Liver (tissue), 9 donors: ENCODE results near the gene FBXO24. TPM values are rescaled to one million over a fixed set of nuclear protein-coding genes. Genes with fewer than 3 reads are reported as not detected.

ENCODE experiments used
- DNase-seq: peaks from one replicate; pipeline ENCODE4 v3.0.0-alpha.2; 2017; ENCODE audit warnings: low spot score
- H3K27ac ChIP-seq, 2 donors: one replicate each; pipeline ENCODE4 v1.7.0; 2013; ENCODE audit warnings: inconsistent platforms in 2 of 2, low read length in 2 of 2, control low read depth in 1 of 2, low read depth in 1 of 2, mild to moderate bottlenecking in 1 of 2
- H3K27me3 ChIP-seq, 4 donors: one replicate each; pipeline versions ENCODE4 v1.6.1 to v1.7.0; 2013; ENCODE audit warnings: low read length in 3 of 4, inconsistent platforms in 1 of 4, mild to moderate bottlenecking in 1 of 4, moderate library complexity in 1 of 4; ENCODE audit not compliant: control insufficient read depth in 4 of 4, insufficient read depth in 4 of 4
- H3K36me3 ChIP-seq, 4 donors: one replicate each; pipeline versions ENCODE4 v1.6.1 to v1.7.0; 2013; ENCODE audit warnings: low read length in 3 of 4, mild to moderate bottlenecking in 3 of 4, low read depth in 1 of 4, moderate library complexity in 1 of 4; ENCODE audit not compliant: control insufficient read depth in 4 of 4, insufficient read depth in 3 of 4
- H3K4me1 ChIP-seq, 4 donors: one replicate each; pipeline versions ENCODE4 v1.6.1 to v1.7.0; 2013; ENCODE audit warnings: low read length in 3 of 4, mild to moderate bottlenecking in 3 of 4, moderate library complexity in 1 of 4; ENCODE audit not compliant: control insufficient read depth in 4 of 4, insufficient read depth in 4 of 4
- H3K4me3 ChIP-seq, 3 donors: one replicate each; pipeline versions ENCODE4 v1.6.1 to v1.7.0; 2013; ENCODE audit warnings: low read length in 3 of 3, control low read depth in 1 of 3, low read depth in 1 of 3, mild to moderate bottlenecking in 1 of 3
- H3K9ac ChIP-seq, 2 donors: one replicate each; pipeline ENCODE4 v1.7.0; 2013; ENCODE audit warnings: low read length in 2 of 2, mild to moderate bottlenecking in 2 of 2, moderate library complexity in 2 of 2, control low read depth in 1 of 2, low read depth in 1 of 2
- H3K9me3 ChIP-seq, 4 donors: one replicate each; pipeline versions ENCODE4 v1.6.1 to v1.7.0; 2013; ENCODE audit warnings: low read length in 3 of 4; ENCODE audit not compliant: control insufficient read depth in 4 of 4
- EGR1 ChIP-seq, 2 donors: IDR thresholded peaks; 2 replicates each; pipeline ENCODE4 v1.6.1; 2016 to 2018; ENCODE audit warnings: antibody characterized with exemption in 2 of 2, low read depth in 2 of 2
- FOXA1 ChIP-seq: IDR thresholded peaks from 2 replicates; pipeline ENCODE4 v1.6.1; 2016; ENCODE audit warnings: antibody characterized with exemption
- FOXA2 ChIP-seq: IDR thresholded peaks from 2 replicates; pipeline ENCODE4 v1.6.1; 2016; ENCODE audit warnings: antibody characterized with exemption
- GABPA ChIP-seq, 2 donors: IDR thresholded peaks in 1 of 2; conservative IDR thresholded peaks in 1 of 2; 2 replicates each; pipeline ENCODE4 v1.6.1; 2016; ENCODE audit warnings: antibody characterized with exemption in 2 of 2, mild to moderate bottlenecking in 1 of 2, moderate library complexity in 1 of 2
- HNF4A ChIP-seq, 2 donors: conservative IDR thresholded peaks; 2 replicates each; pipeline ENCODE4 v1.6.1; 2016; ENCODE audit warnings: antibody characterized with exemption in 2 of 2, mild to moderate bottlenecking in 2 of 2
- HNF4G ChIP-seq: IDR thresholded peaks from 2 replicates; pipeline ENCODE4 v1.6.1; 2016; ENCODE audit warnings: antibody characterized with exemption
- JUND ChIP-seq, 2 donors: IDR thresholded peaks; 2 replicates each; pipeline ENCODE4 v1.6.1; 2016; ENCODE audit warnings: antibody characterized with exemption in 2 of 2
- NR2F2 ChIP-seq: IDR thresholded peaks from 2 replicates; pipeline ENCODE4 v1.6.1; 2016; ENCODE audit warnings: antibody characterized with exemption
- RAD21 ChIP-seq, 2 donors: IDR thresholded peaks; 2 replicates each; pipeline ENCODE4 v1.6.1; 2016; ENCODE audit warnings: antibody characterized with exemption in 2 of 2, mild to moderate bottlenecking in 2 of 2
- RXRA ChIP-seq, 2 donors: IDR thresholded peaks; 2 replicates each; pipeline ENCODE4 v1.6.1; 2017 to 2018; ENCODE audit warnings: antibody characterized with exemption in 2 of 2, mild to moderate bottlenecking in 1 of 2
- SP1 ChIP-seq: IDR thresholded peaks from 2 replicates; pipeline ENCODE4 v1.6.1; 2018; ENCODE audit warnings: antibody characterized with exemption, mild to moderate bottlenecking
- TAF1 ChIP-seq: conservative IDR thresholded peaks from 2 replicates; pipeline ENCODE4 v1.6.1; 2016; ENCODE audit warnings: antibody characterized with exemption, mild to moderate bottlenecking
- YY1 ChIP-seq: IDR thresholded peaks from 2 replicates; pipeline ENCODE4 v1.6.1; 2016; ENCODE audit warnings: antibody characterized with exemption, mild to moderate bottlenecking
- WGBS: extraction: QIAGEN DNeasy Blood & Tissue Kit; methylation state at CpG from one replicate; pipeline ENCODE4 v1.1.7; 2013; 5-methylcytosine and 5-hydroxymethylcytosine counted together
- polyA plus RNA-seq, 2 donors: library from polyadenylated mRNA; stranded (reverse) in 1 of 2; unstranded in 1 of 2; fragments of 200-250 nt in 1 of 2; fragments of >200 nt in 1 of 2; fragmentation: Nextera tagmentation in 1 of 2; extraction: Ambion mirVana in 1 of 2; gene quantifications; one replicate each; pipeline versions ENCODE4 v1.2.1 to v1.2.3, GENCODE V29; 2013 to 2015
- total RNA-seq, 2 donors: library from RNA; depleted of rRNA; stranded (reverse); fragments of >200 nt; gene quantifications; one replicate each; pipeline ENCODE4 v1.2.3, GENCODE V29; 2014
- TF ChIP-seq, protein P1 (sequence below): fragments of 150-350 bp; IDR thresholded peaks from 2 replicates; pipeline ENCODE4 v1.5.1; 2017; ENCODE audit warnings: improper control_type of control experiment, low read depth, low read length; ENCODE audit not compliant: missing input control
- TF ChIP-seq, protein P2 (sequence below): IDR thresholded peaks from 2 replicates; pipeline ENCODE4 v1.6.1; 2016; ENCODE audit warnings: antibody characterized with exemption
- TF ChIP-seq, protein P3 (sequence below): IDR thresholded peaks from 2 replicates; pipeline ENCODE4 v1.6.1; 2016; ENCODE audit warnings: antibody characterized with exemption
- TF ChIP-seq, protein P4 (sequence below): IDR thresholded peaks from 2 replicates; pipeline ENCODE4 v1.6.1; 2016; ENCODE audit warnings: antibody characterized with exemption
- TF ChIP-seq, protein P5 (sequence below): IDR thresholded peaks from 2 replicates; pipeline ENCODE4 v1.6.1; 2016; ENCODE audit warnings: antibody characterized with exemption, mild to moderate bottlenecking
- donor health status: healthy.
- donor health status: healthy.
- donor health status: healthy.
- donor health status: healthy.
- donor health status: healthy.

Gene FBXO24
- total and polyA plus RNA-seq, 4 donors: 0.25 to 1.3 (median 0.50) TPM

DNA sequence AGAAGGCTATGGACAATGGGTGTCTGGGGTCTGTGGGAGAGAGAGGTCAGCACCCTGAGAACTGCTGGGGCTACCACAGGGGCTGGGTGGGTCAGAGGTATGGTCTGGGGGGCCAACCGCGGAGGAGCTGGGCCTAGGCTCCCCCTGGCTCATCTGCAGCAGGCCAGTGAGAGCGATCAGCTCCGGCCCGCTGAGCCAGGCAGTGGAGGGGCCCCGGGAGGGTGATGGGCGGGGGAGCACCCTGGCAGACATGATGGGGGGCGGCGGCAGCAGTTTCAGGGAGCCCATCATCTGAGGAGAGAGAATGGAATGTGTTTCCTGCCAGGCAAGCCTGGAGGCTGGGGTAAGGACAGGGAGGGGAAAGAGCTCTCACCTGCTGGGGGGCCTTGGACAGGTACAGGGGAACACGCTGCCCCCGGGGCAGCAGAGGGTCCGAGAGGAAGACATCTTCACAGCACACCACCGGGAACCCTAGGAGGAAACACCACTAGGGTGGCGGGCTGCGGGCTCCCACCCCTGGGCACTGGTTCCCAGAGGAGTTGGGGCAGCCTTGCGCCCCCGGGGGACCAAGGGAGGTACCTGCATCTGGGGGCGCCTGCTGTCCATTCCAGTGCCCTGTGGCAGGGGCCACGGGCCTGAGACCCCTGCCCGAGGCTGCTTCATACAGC lies 13.7 kb upstream of the FBXO24 start:
- Histone ChIP-seq H3K27ac (no peak overlapping the region), H3K9me3 (no peaks in the 10 kb centered on the region), H3K27me3 (no peaks in the 10 kb centered on the region), H3K9ac (no peak overlapping the region), H3K36me3 (peaks cover under 1 to 14% (median 5%) of the 10 kb centered on the region in 4 donors), H3K4me3 (no peak overlapping the region), H3K4me1 (peaks cover 11 to 49% (median 33%) of the 10 kb centered on the region in 4 donors)
- WGBS: 87% methylated on average over 20 of the region's 20 CpGs
- TF ChIP-seq EGR1 (IDR thresholded peaks at IDR 0.05; ENCODE audit: low read depth in 2 of 2) (no peak), FOXA1 (no peak), HNF4A (conservative IDR thresholded peaks at IDR 0.05) (no peak), RAD21 (IDR thresholded peaks at IDR 0.05) (no peak), RXRA (IDR thresholded peaks at IDR 0.05) (no peak), YY1 (no peak), HNF4G (no peak), FOXA2 (no peak), TAF1 (no peak), GABPA (IDR thresholded peaks at IDR 0.05 in 1 of 2, conservative IDR thresholded peaks at IDR 0.05 in 1 of 2) (no peak), SP1 (no peak), NR2F2 (no peak), JUND (IDR thresholded peaks at IDR 0.05) (no peak)
- TF ChIP-seq, protein P1, sequence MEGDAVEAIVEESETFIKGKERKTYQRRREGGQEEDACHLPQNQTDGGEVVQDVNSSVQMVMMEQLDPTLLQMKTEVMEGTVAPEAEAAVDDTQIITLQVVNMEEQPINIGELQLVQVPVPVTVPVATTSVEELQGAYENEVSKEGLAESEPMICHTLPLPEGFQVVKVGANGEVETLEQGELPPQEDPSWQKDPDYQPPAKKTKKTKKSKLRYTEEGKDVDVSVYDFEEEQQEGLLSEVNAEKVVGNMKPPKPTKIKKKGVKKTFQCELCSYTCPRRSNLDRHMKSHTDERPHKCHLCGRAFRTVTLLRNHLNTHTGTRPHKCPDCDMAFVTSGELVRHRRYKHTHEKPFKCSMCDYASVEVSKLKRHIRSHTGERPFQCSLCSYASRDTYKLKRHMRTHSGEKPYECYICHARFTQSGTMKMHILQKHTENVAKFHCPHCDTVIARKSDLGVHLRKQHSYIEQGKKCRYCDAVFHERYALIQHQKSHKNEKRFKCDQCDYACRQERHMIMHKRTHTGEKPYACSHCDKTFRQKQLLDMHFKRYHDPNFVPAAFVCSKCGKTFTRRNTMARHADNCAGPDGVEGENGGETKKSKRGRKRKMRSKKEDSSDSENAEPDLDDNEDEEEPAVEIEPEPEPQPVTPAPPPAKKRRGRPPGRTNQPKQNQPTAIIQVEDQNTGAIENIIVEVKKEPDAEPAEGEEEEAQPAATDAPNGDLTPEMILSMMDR: no peak
- TF ChIP-seq, protein P2, sequence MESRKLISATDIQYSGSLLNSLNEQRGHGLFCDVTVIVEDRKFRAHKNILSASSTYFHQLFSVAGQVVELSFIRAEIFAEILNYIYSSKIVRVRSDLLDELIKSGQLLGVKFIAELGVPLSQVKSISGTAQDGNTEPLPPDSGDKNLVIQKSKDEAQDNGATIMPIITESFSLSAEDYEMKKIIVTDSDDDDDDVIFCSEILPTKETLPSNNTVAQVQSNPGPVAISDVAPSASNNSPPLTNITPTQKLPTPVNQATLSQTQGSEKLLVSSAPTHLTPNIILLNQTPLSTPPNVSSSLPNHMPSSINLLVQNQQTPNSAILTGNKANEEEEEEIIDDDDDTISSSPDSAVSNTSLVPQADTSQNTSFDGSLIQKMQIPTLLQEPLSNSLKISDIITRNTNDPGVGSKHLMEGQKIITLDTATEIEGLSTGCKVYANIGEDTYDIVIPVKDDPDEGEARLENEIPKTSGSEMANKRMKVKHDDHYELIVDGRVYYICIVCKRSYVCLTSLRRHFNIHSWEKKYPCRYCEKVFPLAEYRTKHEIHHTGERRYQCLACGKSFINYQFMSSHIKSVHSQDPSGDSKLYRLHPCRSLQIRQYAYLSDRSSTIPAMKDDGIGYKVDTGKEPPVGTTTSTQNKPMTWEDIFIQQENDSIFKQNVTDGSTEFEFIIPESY: no peak
- TF ChIP-seq, protein P3, sequence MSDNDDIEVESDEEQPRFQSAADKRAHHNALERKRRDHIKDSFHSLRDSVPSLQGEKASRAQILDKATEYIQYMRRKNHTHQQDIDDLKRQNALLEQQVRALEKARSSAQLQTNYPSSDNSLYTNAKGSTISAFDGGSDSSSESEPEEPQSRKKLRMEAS: no peak
- TF ChIP-seq, protein P4, sequence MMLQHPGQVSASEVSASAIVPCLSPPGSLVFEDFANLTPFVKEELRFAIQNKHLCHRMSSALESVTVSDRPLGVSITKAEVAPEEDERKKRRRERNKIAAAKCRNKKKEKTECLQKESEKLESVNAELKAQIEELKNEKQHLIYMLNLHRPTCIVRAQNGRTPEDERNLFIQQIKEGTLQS: no peak
- TF ChIP-seq, protein P5, sequence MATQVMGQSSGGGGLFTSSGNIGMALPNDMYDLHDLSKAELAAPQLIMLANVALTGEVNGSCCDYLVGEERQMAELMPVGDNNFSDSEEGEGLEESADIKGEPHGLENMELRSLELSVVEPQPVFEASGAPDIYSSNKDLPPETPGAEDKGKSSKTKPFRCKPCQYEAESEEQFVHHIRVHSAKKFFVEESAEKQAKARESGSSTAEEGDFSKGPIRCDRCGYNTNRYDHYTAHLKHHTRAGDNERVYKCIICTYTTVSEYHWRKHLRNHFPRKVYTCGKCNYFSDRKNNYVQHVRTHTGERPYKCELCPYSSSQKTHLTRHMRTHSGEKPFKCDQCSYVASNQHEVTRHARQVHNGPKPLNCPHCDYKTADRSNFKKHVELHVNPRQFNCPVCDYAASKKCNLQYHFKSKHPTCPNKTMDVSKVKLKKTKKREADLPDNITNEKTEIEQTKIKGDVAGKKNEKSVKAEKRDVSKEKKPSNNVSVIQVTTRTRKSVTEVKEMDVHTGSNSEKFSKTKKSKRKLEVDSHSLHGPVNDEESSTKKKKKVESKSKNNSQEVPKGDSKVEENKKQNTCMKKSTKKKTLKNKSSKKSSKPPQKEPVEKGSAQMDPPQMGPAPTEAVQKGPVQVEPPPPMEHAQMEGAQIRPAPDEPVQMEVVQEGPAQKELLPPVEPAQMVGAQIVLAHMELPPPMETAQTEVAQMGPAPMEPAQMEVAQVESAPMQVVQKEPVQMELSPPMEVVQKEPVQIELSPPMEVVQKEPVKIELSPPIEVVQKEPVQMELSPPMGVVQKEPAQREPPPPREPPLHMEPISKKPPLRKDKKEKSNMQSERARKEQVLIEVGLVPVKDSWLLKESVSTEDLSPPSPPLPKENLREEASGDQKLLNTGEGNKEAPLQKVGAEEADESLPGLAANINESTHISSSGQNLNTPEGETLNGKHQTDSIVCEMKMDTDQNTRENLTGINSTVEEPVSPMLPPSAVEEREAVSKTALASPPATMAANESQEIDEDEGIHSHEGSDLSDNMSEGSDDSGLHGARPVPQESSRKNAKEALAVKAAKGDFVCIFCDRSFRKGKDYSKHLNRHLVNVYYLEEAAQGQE: no peak
- DNase-seq: no peak
